Stomach (tissue), 9 donors: ENCODE measurements around the gene DGCR6L. TPM values are rescaled to one million over a fixed set of nuclear protein-coding genes. Genes with fewer than 3 reads are reported as not detected.
"Not testable (repeated sequence)": the region's sequence is repeated elsewhere in the genome, so short reads cannot be mapped to it uniquely, and the experiment has no call there.

Experiments
- DNase-seq, 2 donors: peaks; one replicate each; pipeline versions ENCODE4 v3.0.0 to v3.0.0-alpha.2; 2013 to 2019
- H3K27ac ChIP-seq, 5 donors: fragments of 200-600 bp in 4 of 5; sonication (generic) in 4 of 5; one replicate each; pipeline ENCODE4 v1.5.1; 2013 to 2019; ENCODE audit warnings: mild to moderate bottlenecking in 1 of 5, moderate library complexity in 1 of 5
- H3K27me3 ChIP-seq, 3 donors: fragments of 200-600 bp; sonication (generic); one replicate each; pipeline ENCODE4 v1.5.1; 2017 to 2019; ENCODE audit warnings: mixed run types in 1 of 3
- H3K36me3 ChIP-seq, 4 donors: fragments of 200-600 bp; sonication (generic); 1 replicate in 3 of 4; 2 replicates in 1 of 4; pipeline ENCODE4 v1.5.1; 2016 to 2019
- H3K4me1 ChIP-seq, 4 donors: fragments of 200-600 bp; sonication (generic); one replicate each; pipeline ENCODE4 v1.5.1; 2016 to 2019
- H3K4me3 ChIP-seq, 4 donors: fragments of 200-600 bp; sonication (generic) in 3 of 4; one replicate each; pipeline ENCODE4 v1.5.1; 2016 to 2019; ENCODE audit warnings: mild to moderate bottlenecking in 1 of 4
- H3K9me3 ChIP-seq, 4 donors: fragments of 200-600 bp; sonication (generic); one replicate each; pipeline ENCODE4 v1.5.1; 2016 to 2019
- EP300 ChIP-seq: sonication (generic); formaldehyde crosslinking; IDR thresholded peaks from one replicate; pipeline ENCODE4 v1.6.1; 2017; ENCODE audit warnings: antibody characterized with exemption
- POLR2A ChIP-seq, 4 donors: fragments of 450-650 bp; IDR thresholded peaks; one replicate each; pipeline ENCODE4 v1.6.1; 2016; ENCODE audit warnings: antibody characterized with exemption in 4 of 4, control low read depth in 2 of 4, mild to moderate bottlenecking in 1 of 4, moderate library complexity in 1 of 4
- POLR2AphosphoS5 ChIP-seq, 3 donors: sonication (generic); formaldehyde crosslinking; IDR thresholded peaks; one replicate each; pipeline ENCODE4 v1.6.1; 2016; ENCODE audit warnings: antibody characterized with exemption in 3 of 3
- whole genome bisulfite sequencing, 5 donors: extraction: QIAGEN DNeasy Blood & Tissue Kit in 3 of 5; methylation state at CpG; one replicate each; pipeline versions ENCODE4 v1.1.5 to v1.1.7; 2013 to 2018; 5-methylcytosine and 5-hydroxymethylcytosine counted together
- intact Hi-C: fragments of 100-400 bp; cut with DNase I; formaldehyde crosslinking; loops from one replicate; pipeline ENCODE4 v1.15.1; 2023; ENCODE audit warnings: low total_unique reads
- polyA plus RNA-seq, 3 donors: library from polyadenylated mRNA; stranded (reverse); fragments of 200-250 nt; gene quantifications; one replicate each; pipeline ENCODE4 v1.2.3, GENCODE V29; 2013
- total RNA-seq, 5 donors: library from RNA; depleted of rRNA; stranded (reverse); fragments of >200 nt; gene quantifications; one replicate each; pipeline versions ENCODE4 v1.1.0 to v1.2.3, GENCODE V29; 2014 to 2016
- TF ChIP-seq, protein P1 (sequence below), 7 experiments: fragments of 450-650 bp in 4 of 7; fragments of 200-600 bp in 3 of 7; sonication (generic) in 3 of 7; IDR thresholded peaks; one replicate each; pipeline ENCODE4 v1.5.1; 2016 to 2019; ENCODE audit warnings: antibody characterized with exemption in 7 of 7, control low read depth in 2 of 7, mild to moderate bottlenecking in 1 of 7
- donor health status: healthy with polysubstance abuse.
- donor health status: Bipolar disorder and iron deficiency.
- donor health status: healthy.

Gene DGCR6L
- total and polyA plus RNA-seq, 8 donors: 21.4 to 148 (median 71.1) TPM

DNA sequence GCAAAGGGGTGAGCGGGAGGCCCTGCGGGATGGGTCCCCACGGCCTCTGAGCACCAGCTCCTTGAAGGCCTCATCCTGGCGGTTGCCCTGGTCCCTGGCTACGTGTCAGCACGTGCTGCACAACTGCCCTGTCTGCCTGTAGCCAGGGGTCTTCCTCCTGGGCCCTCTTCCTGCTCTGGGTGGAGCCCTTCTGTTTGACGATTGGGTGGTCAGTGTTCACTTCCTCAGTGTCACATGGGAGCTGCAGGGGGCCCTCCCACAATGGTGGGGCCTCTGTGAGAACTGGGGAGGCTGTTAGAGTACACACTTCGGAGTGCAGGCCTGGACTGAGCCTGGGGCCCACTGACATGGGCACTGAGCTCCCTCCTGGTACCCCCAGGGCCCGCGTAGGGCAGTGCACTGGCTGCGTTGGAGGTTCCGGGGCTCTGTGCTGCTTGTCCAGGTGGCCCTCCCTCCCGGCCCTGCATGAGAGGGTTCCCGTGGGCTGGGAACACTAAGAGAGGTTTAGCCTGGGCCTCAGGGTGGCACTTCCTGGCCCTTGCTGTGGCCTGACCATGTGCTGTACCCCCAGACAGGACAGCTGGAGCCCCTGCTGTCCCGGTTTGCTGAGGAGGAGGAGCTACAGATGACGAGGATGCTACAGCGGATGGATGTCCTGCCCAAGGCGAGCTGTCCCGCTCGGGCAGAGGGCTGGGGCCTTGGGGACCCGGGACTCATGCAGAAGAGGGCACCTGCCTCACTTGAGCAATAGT is 13.8 kb downstream of the DGCR6L start:
- intact Hi-C loops: no loop called here
- H3K9me3 ChIP-seq: no peaks in the 10 kb centered on the region
- DNase-seq: no peak
- no peaks in the 10 kb centered on the region for H3K4me1 ChIP-seq
- no peak overlapping the region for H3K4me3 ChIP-seq
- H3K27ac ChIP-seq: no peak overlapping the region
- no peaks in the 10 kb centered on the region for H3K36me3 ChIP-seq
- no peak for TF ChIP-seq EP300
- TF ChIP-seq, protein P1, sequence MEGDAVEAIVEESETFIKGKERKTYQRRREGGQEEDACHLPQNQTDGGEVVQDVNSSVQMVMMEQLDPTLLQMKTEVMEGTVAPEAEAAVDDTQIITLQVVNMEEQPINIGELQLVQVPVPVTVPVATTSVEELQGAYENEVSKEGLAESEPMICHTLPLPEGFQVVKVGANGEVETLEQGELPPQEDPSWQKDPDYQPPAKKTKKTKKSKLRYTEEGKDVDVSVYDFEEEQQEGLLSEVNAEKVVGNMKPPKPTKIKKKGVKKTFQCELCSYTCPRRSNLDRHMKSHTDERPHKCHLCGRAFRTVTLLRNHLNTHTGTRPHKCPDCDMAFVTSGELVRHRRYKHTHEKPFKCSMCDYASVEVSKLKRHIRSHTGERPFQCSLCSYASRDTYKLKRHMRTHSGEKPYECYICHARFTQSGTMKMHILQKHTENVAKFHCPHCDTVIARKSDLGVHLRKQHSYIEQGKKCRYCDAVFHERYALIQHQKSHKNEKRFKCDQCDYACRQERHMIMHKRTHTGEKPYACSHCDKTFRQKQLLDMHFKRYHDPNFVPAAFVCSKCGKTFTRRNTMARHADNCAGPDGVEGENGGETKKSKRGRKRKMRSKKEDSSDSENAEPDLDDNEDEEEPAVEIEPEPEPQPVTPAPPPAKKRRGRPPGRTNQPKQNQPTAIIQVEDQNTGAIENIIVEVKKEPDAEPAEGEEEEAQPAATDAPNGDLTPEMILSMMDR (IDR thresholded peaks at IDR 0.05): no peak
- TF ChIP-seq POLR2AphosphoS5 (IDR thresholded peaks at IDR 0.05): no peak
- WGBS, 5 donors: 66 to 78% (median 71%) methylated on average over 8 to 21 of the region's 21 CpGs
- H3K27me3 ChIP-seq: peaks cover 0 to 50% (median 8%) of the 10 kb centered on the region in 3 donors

- intact Hi-C loops, H3K4me3 ChIP-seq, H3K36me3 ChIP-seq, H3K9me3 ChIP-seq, H3K27ac ChIP-seq, DNase-seq, H3K4me1 ChIP-seq: not testable (repeated sequence)
- WGBS, 5 donors: 75 to 88% (median 86%) methylated on average over 4 to 12 of the region's 12 CpGs
- H3K27me3 ChIP-seq: peaks cover 0 to 57% (median 10%) of the 10 kb centered on the region in 3 donors
Observed at GRCh38 chr22:20305230-20305893, 14.5 kb downstream of the DGCR6L start.

DNA sequence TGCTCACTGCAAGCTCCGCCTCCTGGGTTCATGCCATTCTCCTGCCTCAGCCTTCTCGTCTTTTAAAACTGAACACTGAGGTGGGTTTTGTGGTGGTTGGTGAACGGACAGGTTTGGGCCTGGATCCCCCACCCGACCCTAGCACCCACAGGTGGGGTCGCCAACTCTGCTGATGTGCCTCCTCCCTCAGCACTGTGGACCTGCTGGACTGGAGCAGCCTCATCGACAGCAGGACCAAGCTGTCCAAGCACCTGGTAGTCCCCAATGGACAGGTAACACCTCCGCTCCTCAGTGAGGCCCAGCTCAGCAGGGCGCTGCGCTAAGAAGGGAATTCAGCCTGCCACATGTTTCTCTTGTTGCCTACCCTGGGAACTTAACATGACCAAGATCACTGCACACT is 15.2 kb downstream of the DGCR6L start:
- Histone ChIP-seq H3K27me3 (peaks cover 0 to 64% (median 10%) of the 10 kb centered on the region in 3 donors), H3K36me3 (no peaks in the 10 kb centered on the region), H3K9me3 (no peaks in the 10 kb centered on the region), H3K4me1 (peaks cover 0 to 7% (median 7%) of the 10 kb centered on the region in 4 donors), H3K27ac (no peak overlapping the region), H3K4me3 (no peak overlapping the region)
- intact Hi-C loops: no loop called here
- TF ChIP-seq, protein P1 (IDR thresholded peaks at IDR 0.05): no peak
- no peak for TF ChIP-seq EP300
- no peak for TF ChIP-seq POLR2AphosphoS5 (IDR thresholded peaks at IDR 0.05)
- TF ChIP-seq POLR2A (IDR thresholded peaks at IDR 0.05): no peak
- 72 to 81% (median 77%) methylated on average over 9 of the region's 9 CpGs for WGBS, 5 donors
- DNase-seq: no peak

GRCh38 chr22:20303229-20303534 is 16.7 kb downstream of the DGCR6L start:
- Histone ChIP-seq H3K27me3 (peaks cover 0 to 78% (median 10%) of the 10 kb centered on the region in 3 donors), H3K4me1 (peaks cover 0 to 22% (median 19%) of the 10 kb centered on the region in 4 donors)
- H3K27ac ChIP-seq, H3K9me3 ChIP-seq, intact Hi-C loops, H3K4me3 ChIP-seq, H3K36me3 ChIP-seq, DNase-seq: not testable (repeated sequence)
- WGBS, 5 donors: 36 to 69% (median 61%) methylated on average over 3 to 7 of the region's 7 CpGs

DNA sequence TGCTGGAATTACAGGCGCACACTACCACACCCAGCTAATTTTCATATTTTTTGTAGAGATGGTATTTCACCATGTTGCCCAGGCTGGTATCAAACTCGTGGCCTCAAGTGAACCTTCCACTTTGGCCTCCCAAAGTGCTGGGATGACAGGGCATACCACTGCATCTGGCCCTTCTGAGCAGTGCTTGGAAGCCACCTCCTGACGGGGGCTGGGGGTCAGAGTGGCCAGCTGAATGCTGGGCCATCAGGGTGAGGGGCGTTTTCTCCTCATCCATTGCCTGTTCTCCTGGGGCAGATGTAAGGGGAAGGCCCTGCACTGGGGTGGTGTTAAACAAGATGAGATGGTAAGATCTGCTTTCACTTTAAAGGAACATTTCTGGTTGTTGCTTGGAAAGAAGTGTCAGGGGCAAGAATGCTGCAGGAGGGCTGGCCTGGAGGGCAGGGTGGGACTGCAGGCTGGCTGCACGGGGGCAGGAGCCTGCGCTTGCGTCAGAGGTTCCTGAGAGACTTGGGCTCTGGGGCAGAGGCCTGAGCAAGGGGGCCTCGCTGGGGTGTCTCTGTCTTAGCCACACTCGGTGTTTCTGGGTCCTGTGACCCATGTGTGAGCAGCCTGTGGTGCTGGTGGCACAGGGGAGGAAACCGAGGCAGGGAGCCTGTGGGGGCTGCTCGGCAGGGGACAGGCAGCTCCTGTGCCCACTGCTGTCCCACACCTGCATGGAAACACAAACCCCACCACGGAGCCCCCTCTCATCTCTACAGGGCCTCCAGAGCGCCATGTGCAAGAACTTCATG is 17.2 kb downstream of the DGCR6L start:
- Histone ChIP-seq H3K9me3 (no peaks in the 10 kb centered on the region), H3K27me3 (peaks cover 0 to 78% (median 10%) of the 10 kb centered on the region in 3 donors), H3K27ac (no peak overlapping the region), H3K4me1 (peaks cover 0 to 23% (median 19%) of the 10 kb centered on the region in 4 donors), H3K36me3 (no peaks in the 10 kb centered on the region), H3K4me3 (no peak overlapping the region)
- 72 to 84% (median 77%) methylated on average over 10 to 13 of the region's 13 CpGs for WGBS, 5 donors
- TF ChIP-seq POLR2A (IDR thresholded peaks at IDR 0.05): no peak
- TF ChIP-seq, protein P1 (IDR thresholded peaks at IDR 0.05): no peak
- no peak for TF ChIP-seq POLR2AphosphoS5 (IDR thresholded peaks at IDR 0.05)
- no peak for DNase-seq
- intact Hi-C loops: no loop called here
